Measurements from ENCODE around the gene STK32B.
"Not testable (repeated sequence)": the region's sequence is repeated elsewhere in the genome, so short reads cannot be mapped to it uniquely, and the experiment has no call there.

STK32B gene

DNA sequence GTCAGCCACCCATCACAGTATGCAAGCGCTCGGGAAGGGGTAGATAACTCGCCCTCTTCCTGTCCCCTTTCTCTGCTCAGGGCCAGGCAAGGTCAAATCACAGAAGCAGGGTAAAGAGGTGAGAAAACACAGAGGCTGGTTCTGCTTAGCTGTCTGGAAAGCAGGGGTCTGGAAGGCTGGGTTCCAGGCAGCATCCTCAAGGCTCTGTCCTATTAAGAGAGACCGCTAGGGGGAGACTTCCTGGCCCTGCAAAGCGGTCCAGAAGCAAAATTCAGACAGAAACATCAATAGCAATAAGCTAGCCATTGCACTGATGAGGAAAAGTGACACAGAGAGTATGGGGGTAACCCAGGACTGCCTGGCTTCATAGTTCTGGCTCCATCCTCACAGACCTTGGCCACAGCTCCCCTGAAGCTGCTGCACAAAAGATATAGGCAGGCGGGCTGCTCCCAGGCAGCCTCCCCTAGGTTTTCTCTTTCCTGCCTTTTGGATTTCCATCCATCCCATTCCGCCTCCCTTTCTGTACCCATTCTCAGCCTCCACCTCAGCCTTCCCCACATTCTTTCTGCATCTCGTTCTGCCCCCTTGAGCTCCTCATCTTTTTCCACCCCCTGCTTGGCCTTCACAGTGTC lies 348.6 kb downstream of the STK32B start:
- no peak for DNase-seq

DNA sequence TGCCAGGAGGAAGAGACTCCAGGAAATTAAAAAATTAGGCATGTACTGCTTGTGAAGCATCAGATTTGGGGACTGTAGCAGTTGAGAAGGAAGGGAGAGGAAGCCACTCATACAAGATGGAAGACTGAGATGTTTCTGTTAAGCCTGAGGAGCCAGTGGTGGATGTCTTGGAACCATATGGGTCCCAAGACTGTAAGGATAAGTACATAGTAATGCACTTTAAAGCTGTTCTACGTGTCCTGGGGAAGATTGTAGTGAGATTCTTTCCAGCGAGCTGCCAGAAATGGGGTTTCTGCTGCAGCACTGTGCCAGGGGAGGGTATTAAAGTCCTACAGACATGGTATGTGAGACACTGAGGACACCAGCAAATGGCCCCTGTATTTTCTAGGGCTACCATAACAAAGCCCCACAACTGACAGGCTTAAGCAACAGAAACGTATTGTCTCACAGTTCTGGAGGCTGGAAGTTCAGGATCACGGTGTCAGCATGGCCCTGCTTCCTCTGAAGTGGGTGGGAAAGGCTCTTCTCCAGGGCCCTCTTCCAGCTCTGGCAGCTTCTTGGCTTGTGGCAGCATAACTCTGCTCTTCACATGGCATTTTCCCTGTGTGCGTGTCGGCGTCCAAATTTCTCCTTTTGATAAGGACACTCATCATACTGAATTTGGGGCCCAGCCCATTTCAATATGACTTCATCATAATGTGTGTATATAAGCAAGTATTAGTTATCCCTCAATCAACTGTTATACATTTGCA lies 352.6 kb downstream of the STK32B start:
- no peak for DNase-seq

DNA sequence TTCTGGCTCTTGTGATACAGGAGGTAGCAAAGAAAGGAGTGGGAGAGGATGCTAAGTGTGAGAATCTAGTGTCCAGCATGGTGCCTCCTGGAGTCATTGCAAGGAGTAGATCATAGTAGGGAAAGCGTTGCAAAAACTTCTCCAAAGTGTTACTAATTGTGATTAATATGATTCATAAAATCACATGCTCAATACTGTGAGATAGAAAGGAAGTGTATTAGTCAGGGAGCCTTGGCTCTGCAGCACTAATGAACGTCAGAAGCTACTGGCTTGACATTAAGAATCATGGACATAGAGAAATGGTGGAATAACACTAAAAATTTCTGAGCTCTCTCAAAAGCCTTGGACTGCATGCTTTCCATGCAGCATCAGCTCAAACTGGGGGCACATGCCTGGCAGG lies 358.0 kb downstream of the STK32B start:
- DNase-seq, result no peak

DNA sequence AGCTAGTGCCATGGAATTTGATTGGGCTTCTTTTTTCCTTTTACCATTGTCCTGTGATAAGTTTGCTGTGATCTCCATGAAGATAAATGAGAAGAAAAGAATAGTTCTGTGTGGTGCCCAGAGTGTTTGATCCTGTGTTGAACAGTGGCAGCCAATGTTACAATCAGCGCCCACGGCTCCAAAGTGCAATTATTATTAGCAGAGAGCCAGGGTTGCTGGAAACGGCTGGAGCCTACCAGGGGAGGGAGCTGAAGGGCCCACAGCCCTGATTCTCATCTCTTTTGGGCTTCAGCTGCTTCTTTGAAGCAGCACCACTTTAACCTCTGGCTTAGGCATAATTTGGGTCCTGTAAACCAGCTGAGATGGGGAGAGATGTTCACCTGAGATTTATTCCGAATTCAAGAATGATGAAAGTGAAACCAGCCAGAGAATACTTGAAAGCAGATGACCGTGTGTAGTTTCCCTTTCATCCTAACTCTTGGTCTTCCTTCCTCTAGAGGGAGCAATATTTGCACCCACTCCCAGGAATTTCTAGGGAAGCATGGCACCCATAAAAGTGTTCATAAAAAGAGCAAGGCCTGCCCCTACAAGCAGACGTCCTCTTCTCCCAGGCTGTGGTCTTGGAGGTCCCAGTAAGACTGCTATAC lies 358.8 kb downstream of the STK32B start:
- no peak for DNase-seq

- DNase-seq, result no peak
These were observed 361.0 kb downstream of the STK32B start for GRCh38 chr4:5412296-5412695.

- no peak for DNase-seq
These were observed 361.5 kb downstream of the STK32B start for GRCh38 chr4:5412751-5413150.

GRCh38 chr4:5416637-5417036 lies 365.4 kb downstream of the STK32B start:
- DNase-seq, result no peak

- DNase-seq, result no peak
These were observed 369.0 kb downstream of the STK32B start for GRCh38 chr4:5420266-5420665.

DNA sequence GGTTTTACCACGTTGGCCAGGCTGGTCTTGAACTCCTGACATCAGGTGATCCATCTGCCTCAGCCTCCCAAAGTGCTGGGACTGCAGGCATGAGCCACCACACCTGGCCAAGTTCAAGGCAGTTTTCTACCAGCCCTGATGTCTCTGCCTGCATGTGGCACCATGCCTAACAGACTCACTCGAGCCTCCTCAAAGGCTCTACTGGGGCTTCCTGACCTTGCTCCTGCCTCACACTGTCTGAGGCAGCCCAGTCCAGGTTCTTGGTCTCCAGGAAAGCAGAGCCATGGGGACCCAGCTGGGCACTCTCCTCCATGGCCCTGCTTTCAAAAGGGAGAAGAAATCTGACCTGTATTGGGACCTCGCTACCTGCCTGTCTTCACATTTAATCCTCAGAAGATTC lies 370.1 kb downstream of the STK32B start:
- no peak for DNase-seq

GRCh38 chr4:5422195-5422594 lies 370.9 kb downstream of the STK32B start:
- DNase-seq, result no peak

DNA sequence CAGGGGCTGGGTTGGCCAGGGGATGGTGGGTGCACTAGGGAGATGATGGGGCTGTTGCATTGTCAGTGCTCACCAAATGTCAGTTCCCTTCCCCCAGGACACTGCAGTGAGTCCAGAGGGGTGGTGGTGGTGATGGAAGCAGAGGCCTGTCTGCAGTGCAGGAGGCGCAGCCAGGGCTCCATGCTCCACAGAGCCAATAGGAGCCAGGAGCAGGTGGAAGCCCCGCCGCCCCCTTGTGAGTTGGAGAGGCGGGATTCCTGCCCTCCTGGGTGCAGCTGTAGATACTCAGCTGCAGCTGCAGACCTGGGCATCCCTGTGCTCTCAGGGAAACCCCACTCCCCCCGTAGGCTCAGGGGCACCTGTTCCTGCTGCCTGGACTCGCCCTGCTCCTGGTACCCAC lies 372.4 kb downstream of the STK32B start:
- no peak for DNase-seq

DNA sequence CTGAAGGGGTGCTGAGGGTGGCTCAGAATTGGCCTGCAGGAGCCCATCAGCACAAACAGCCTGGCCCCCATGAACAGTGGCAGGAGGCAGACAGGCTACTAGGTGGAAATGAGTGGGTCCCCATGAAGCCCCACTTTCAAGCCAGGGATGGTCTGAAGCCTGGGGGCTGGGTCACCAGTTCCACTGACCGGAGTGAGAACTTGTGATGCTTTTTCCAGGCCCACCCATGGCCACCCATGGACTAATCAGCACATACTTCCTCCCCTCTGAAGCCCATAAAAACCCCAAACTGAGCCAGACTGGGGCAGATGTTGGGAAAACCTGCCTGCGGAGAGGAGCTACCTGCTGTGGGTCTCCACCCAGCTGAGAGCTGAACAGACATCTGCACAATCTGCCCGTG lies 372.9 kb downstream of the STK32B start:
- no peak for DNase-seq

- no peak for DNase-seq
These were observed 373.6 kb downstream of the STK32B start for GRCh38 chr4:5424901-5425300.

DNA sequence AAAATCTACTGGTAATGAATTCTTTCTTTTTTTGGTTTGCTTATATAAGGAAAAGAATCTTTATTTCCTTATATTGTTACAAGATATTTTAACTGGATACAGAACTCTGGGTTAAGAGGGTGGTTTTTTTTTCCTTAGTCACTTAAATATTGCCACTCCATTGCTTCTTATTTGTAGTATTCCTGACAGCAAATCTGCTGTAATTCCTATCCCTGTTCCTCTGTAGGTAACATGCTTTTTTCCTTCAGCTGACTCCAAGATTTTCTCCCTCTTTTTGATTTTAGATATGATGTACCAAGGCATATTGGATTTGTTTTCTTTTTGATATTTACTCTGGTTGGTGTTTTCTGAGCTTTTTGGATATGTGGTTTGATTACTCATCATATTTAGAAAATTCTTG lies 378.5 kb downstream of the STK32B start:
- no peak for DNase-seq

DNA sequence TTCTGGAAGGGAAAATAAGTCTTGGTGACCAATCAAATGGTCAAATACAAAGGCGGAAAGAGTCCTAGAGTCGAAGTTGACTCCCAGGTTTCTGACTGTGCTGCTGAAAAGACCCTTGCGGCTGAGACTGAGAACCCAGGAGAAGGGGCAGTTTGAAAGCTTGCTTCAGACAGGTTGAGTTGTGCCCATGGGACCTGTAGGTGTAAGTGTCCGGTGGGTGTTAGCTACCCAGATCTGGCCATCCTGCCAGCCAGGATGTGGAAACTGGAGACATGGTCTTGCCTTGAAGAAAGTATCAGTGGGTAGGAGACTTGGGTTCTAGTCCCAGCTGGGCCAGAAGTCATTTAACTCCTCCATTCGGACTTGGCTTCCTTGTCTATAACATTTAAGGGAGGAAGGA lies 381.9 kb downstream of the STK32B start:
- no peak for DNase-seq

DNA sequence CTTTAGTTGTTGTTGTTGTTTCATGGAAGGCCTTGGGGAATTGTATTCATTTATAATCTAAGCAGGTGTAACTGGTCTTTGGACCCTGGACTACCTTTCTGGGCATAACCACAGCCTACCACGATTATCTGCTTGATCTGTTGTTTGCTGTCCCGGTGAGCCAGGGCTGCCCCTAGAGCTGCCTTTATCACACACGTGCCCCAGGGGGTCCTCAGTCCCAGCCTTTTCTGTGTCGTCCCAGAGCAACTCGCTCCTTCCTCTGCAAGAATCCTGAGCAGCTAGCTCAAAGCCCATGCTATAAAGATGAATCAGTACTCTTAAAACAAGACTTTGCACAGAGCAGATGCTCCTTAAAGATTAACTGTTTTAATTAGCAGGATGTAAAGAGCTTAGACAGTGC lies 383.9 kb downstream of the STK32B start:
- no peak for DNase-seq

DNA sequence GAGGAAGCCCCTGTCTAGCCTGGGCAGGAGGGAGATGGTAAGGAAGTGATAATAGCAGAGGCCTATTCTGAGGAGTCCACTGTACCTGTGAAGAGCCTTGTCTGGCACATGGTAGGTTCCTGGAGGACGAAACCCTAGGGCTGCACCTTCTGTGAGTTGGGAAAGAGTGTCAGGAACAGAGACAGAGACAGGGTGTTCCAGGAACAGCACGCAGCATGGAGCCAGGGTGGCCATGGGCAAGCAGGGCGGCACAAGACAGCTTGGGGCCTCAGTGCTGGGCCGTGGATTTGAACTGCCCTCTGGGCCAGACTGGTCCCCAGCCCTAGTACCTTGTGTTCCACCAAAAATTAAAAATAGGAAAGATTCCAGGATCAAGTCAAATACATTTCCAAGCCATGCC lies 384.5 kb downstream of the STK32B start:
- DNase-seq, result no peak

DNA sequence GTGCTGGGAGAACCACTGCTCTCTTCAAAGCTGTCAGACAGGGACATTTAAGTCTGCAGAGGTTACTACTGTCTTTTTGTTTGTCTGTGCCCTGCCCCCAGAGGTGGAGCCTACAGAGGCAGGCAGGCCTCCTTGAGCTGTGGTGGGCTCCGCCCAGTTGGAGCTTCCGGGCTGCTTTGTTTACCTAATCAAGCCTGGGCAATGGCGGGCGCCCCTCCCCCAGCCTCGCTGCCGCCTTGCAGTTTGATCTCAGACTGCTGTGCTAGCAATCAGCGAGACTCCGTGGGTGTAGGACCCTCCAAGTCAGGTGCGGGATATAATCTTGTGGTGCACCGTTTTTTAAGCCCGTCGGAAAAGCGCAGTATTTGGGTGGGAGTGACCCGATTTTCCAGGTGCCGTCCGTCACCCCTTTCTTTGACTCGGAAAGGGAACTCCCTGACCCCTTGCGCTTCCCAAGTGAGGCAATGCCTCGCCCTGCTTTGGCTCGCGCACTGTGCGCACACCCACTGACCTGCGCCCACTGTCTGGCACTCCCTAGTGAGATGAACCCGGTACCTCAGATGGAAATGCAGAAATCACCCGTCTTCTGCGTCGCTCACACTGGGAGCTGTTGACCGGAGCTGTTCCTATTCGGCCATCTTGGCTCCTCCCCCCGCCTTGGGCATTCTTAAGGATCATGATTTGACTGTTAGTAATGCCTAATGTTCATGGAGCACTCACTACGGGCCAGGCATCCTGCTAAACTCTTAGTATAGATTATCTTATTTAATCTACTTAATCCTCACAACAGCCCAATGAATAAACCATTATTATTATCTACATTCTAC lies 392.9 kb downstream of the STK32B start:
- not testable (repeated sequence) for DNase-seq

- no peak for DNase-seq
These were observed 393.7 kb downstream of the STK32B start for GRCh38 chr4:5444918-5445517.

- no peak for DNase-seq
These were observed 395.4 kb downstream of the STK32B start for GRCh38 chr4:5446595-5447226.

DNA sequence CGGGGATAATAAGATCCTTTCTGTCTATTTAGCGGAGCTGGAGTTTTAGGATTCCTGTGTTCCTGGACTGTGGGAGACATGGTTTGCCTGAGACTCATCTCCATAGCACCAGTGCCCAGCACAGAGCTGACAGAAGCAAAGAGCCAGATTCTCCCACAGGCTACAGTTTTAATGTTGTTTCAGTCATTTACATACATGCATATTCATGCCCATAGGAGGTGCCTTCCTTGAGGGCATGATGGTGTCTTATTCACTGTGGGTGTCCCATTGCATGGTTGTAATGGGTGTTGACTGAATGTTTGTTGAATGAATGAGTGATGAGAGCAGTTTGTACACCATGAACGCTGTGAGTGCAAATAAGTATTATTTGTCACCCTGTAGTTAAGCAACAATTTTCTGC lies 396.5 kb downstream of the STK32B start:
- no peak for DNase-seq

- no peak for DNase-seq
These were observed 396.9 kb downstream of the STK32B start for GRCh38 chr4:5448221-5448620.
